Measurements from ENCODE around the gene GOLGA6C. TPM values are rescaled to one million over a fixed set of nuclear protein-coding genes. Genes with fewer than 3 reads are reported as not detected.

The GOLGA6C gene
- total RNA-seq, 4 donors from 2014 or later = 0.17 to 0.41 TPM; not detected in 2

- Histone ChIP-seq H3K9me3 (no peaks in the 10 kb centered on the region), H3K36me3 (no peaks in the 10 kb centered on the region), H3K4me3 (no peak overlapping the region), H3K4me1 (no peaks in the 10 kb centered on the region), H3K27ac (no peak overlapping the region), H3K27me3 (peaks cover 0 to 5% (median 2%) of the 10 kb centered on the region in 3 donors)
- DNase-seq (no peak), ATAC-seq (no peak)
- intact Hi-C loops (cut with DNase I; ENCODE audit: low total_unique reads) (loop anchor here (10.0 kb wide), 1 partner anchor 90 kb away; no protein-coding TSS in a partner anchor), in situ Hi-C loops (cut with MboI; ENCODE audit: low sequenced_read_pairs in 4 of 4) (no loop called here)
- TF ChIP-seq CTCF (IDR thresholded peaks at IDR 0.05 in 4 of 5, conservative IDR thresholded peaks at IDR 0.05 in 1 of 5) (no peak), POLR2A (IDR thresholded peaks at IDR 0.05) (no peak)
These were observed 23.8 kb upstream of the GOLGA6C start for GRCh38 chr15:75234191-75234810.

GRCh38 chr15:75235051-75235673, 23.0 kb upstream of the GOLGA6C start:
- Histone ChIP-seq H3K27ac (no peak overlapping the region), H3K9me3 (no peaks in the 10 kb centered on the region), H3K4me3 (no peak overlapping the region), H3K27me3 (peaks cover 0 to 7% (median 2%) of the 10 kb centered on the region in 3 donors), H3K4me1 (no peaks in the 10 kb centered on the region), H3K36me3 (no peaks in the 10 kb centered on the region)
- TF ChIP-seq POLR2A (IDR thresholded peaks at IDR 0.05) (no peak), CTCF (IDR thresholded peaks at IDR 0.05 in 4 of 5, conservative IDR thresholded peaks at IDR 0.05 in 1 of 5) (no peak)
- ATAC-seq (no peak), DNase-seq (no peak)
- in situ Hi-C loops (cut with MboI; ENCODE audit: low sequenced_read_pairs in 4 of 4) = no loop called here
- intact Hi-C loops (cut with DNase I; ENCODE audit: low total_unique reads) = loop anchor here (10.0 kb wide), 1 partner anchor 90 kb away; no protein-coding TSS in a partner anchor

GRCh38 chr15:75235760-75236729, 22.1 kb upstream of the GOLGA6C start:
- no peak for DNase-seq
- ATAC-seq = no peak

More at GRCh38 chr15:75235760-75236729, 22.1 kb upstream of the GOLGA6C start:
- no peaks in the 10 kb centered on the region for H3K36me3 ChIP-seq
- no peaks in the 10 kb centered on the region for H3K4me1 ChIP-seq
- H3K4me3 ChIP-seq = no peak overlapping the region
- intact Hi-C loops (cut with DNase I; ENCODE audit: low total_unique reads) (loop anchor here (10.0 kb wide), 1 partner anchor 89 kb away; no protein-coding TSS in a partner anchor), in situ Hi-C loops (cut with MboI; ENCODE audit: low sequenced_read_pairs in 4 of 4) (no loop called here)
- no peaks in the 10 kb centered on the region for H3K9me3 ChIP-seq
- H3K27ac ChIP-seq = no peak overlapping the region
- H3K27me3 ChIP-seq = peaks cover 0 to 7% (median 2%) of the 10 kb centered on the region in 3 donors
- TF ChIP-seq CTCF (IDR thresholded peaks at IDR 0.05 in 4 of 5, conservative IDR thresholded peaks at IDR 0.05 in 1 of 5) (no peak), POLR2A (IDR thresholded peaks at IDR 0.05) (no peak)

Data from gastrocnemius medialis (tissue), 4 donors.